ENCODE data around the gene C5orf34. TPM values are rescaled to one million over a fixed set of nuclear protein-coding genes. Genes with fewer than 3 reads are reported as not detected.

C5orf34 gene, protein sequence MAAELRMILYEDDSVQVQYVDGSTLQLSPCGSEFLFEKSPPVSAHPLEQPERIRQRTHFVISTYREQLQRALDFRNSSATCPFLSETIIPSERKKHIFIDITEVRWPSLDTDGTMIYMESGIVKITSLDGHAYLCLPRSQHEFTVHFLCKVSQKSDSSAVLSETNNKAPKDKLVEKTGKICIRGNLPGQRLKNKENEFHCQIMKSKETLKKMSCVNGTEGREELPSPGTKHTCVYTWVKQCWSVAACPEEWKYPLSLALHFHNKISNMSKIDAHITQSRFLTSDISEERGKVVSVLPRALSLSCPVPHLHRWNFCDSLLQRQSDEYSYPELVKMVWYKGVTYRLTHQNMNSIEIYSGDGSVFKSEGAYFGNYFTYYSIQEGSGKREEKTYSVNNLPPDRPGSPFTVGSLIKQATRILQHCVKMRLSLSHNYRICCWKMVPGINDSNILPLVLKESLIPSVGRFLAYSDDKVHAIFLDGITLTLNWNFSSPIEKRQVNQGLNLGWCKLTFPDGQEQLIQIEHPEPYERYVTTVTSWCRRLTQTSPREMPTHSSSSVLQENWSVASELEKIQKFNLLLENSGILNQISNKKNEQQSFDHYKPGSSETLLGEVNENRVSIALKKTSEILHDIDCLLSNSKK
- total RNA-seq (1.0 and 3.7 TPM in 2 replicates), polyA plus RNA-seq (5.2 and 9.7 TPM in 2 replicates)

DNA sequence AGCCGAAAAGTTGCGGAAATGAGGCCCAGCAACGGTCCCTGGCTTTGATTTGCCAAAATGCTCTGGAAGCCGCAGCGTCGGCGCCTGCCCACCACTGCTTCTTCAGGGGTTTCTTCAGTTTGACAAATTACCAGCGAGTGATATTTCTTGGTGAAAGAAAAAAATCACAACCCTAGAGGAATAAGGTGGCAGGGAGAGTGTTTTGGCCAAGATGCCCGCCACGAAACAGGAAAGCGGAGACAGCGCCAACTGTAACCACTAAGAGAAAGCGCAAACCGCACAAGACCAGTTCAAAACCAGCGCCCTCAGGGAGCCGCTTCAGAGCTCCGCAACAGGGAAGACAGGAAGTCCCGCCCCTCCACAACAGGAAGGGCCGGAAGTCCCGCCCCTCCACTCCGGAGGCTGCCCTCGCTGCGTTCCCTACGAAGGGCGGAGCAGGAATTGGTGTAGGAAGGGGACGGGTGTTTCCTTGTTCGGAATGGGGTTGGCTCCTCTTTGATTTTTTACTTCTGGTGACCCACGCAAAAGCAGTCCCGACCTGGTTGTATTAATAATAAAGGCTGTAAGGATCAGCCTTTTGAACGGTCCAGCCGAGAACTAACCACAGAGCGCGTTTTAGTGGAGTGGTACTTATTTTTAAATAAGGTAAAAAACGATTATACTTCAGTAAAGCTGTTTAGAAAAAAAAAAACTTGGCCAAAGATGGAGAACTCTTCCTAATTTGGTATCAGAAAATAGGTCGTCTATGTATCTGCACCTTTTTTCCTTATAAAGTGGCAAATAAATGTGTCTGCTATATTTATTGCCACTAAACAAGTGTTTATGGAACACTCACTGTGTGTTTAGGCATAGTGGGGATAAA is at the start of gene C5orf34:
Gene C5orf34 (minus strand): TSS at position 333 of the 862 bp plus-strand sequence. CDS start 5,809 bp downstream, outside the sequence.
- Histone ChIP-seq H3K36me3 (no peaks in the 10 kb centered on the region), H3K4me3 (peak within 1 kb of the TSS; percentile 59), H3K4me1 (ENCODE audit: low read depth) (peaks cover 7% of the 10 kb centered on the region), H3K27me3 (no peaks in the 10 kb centered on the region), H3K9me3 (ENCODE audit: low read depth) (no peaks in the 10 kb centered on the region), H3K27ac (peak within 1 kb of the TSS; percentile 87)
- peak; percentile 97 to 98 for DNase-seq (ENCODE audit: low read depth in 1 of 2, low spot score in 1 of 2)
- TF ChIP-seq, protein P1, sequence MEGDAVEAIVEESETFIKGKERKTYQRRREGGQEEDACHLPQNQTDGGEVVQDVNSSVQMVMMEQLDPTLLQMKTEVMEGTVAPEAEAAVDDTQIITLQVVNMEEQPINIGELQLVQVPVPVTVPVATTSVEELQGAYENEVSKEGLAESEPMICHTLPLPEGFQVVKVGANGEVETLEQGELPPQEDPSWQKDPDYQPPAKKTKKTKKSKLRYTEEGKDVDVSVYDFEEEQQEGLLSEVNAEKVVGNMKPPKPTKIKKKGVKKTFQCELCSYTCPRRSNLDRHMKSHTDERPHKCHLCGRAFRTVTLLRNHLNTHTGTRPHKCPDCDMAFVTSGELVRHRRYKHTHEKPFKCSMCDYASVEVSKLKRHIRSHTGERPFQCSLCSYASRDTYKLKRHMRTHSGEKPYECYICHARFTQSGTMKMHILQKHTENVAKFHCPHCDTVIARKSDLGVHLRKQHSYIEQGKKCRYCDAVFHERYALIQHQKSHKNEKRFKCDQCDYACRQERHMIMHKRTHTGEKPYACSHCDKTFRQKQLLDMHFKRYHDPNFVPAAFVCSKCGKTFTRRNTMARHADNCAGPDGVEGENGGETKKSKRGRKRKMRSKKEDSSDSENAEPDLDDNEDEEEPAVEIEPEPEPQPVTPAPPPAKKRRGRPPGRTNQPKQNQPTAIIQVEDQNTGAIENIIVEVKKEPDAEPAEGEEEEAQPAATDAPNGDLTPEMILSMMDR (IDR thresholded peaks at IDR 0.05; ENCODE audit: low read depth, low read length): peak; percentile 3

DNA sequence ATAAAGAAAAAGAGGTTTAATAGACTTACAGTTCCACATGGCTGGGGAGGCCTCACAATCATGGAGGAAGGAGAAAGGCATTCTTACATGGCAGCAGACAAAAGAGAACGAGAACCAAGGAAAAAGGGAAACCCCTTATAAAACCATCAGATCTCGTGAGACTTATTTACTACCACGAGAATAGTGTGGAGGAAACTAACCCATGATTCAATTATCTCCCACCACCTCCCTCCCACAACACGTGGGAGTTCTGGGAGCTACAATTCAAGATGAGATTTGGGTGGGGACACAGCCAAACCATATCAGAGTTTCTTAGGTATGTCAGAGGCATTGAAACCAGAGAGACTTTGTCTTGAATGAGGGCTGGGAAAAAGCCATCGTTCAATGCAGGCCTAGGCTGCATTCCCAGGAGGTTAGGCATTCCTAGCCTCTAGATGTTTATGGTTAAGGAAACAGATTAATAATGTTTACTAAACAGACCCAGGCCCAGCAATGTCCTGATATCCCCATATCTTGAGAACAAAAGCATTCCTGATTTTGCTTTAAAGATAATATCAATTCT is 49.4 kb upstream of the C5orf34 start:
- TF ChIP-seq, protein P1 (IDR thresholded peaks at IDR 0.05; ENCODE audit: low read depth, low read length): no peak
- Histone ChIP-seq H3K4me1 (ENCODE audit: low read depth) (peaks cover 9% of the 10 kb centered on the region), H3K36me3 (no peaks in the 10 kb centered on the region), H3K4me3 (no peak overlapping the region), H3K9me3 (ENCODE audit: low read depth) (no peaks in the 10 kb centered on the region), H3K27ac (no peak overlapping the region), H3K27me3 (no peaks in the 10 kb centered on the region)
- no peak for DNase-seq (ENCODE audit: low read depth in 1 of 2, low spot score in 1 of 2)

DNA sequence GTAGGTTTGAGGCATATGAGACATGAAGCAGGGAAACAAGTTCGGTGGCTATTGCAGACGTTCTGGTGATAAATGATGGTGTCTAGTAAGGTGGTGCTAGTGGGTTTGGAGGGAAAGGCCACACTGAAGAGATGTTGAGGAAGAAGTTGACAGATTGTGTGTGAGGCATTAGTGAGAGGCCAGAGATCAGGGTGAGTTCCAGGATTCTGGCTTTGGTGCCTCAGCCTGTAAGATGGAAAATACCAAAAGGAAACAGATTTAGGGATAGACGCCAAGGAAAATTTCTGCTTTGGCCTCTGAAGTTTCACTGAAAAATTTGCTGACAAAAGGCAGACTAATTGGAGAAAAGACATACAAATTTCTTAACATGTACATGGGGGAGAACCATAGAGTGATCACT is 48.4 kb upstream of the C5orf34 start:
- H3K4me3 ChIP-seq: no peak overlapping the region
- no peaks in the 10 kb centered on the region for H3K27me3 ChIP-seq
- no peaks in the 10 kb centered on the region for H3K36me3 ChIP-seq
- H3K4me1 ChIP-seq (ENCODE audit: low read depth): peaks cover 14% of the 10 kb centered on the region
- DNase-seq (ENCODE audit: low read depth in 1 of 2, low spot score in 1 of 2): no peak
- H3K9me3 ChIP-seq (ENCODE audit: low read depth): no peaks in the 10 kb centered on the region
- no peak overlapping the region for H3K27ac ChIP-seq
- TF ChIP-seq, protein P1 (IDR thresholded peaks at IDR 0.05; ENCODE audit: low read depth, low read length): no peak

DNA sequence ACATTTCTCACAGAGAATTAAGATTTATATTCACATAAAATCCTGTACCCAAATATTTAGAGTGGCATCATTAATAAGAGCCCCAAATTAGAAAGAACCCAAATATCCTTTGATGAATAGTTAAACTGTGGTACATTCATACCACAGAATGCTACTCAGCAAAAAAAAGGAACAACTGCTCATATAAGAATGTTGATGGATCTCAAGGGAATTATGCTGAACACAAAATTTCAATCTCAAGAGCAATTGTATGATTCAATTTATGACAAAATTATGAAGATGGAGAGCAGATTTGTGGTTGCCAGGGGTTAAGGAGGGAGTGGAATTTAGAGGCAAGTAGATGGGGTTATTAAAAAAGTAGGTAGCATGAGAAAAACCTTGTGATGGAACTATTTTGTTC is 46.4 kb upstream of the C5orf34 start:
- DNase-seq (ENCODE audit: low read depth in 1 of 2, low spot score in 1 of 2): no peak
- H3K27me3 ChIP-seq: no peaks in the 10 kb centered on the region
- TF ChIP-seq, protein P1 (IDR thresholded peaks at IDR 0.05; ENCODE audit: low read depth, low read length): no peak
- H3K4me1 ChIP-seq (ENCODE audit: low read depth): peaks cover 19% of the 10 kb centered on the region
- no peak overlapping the region for H3K27ac ChIP-seq
- no peak overlapping the region for H3K4me3 ChIP-seq
- no peaks in the 10 kb centered on the region for H3K36me3 ChIP-seq
- no peaks in the 10 kb centered on the region for H3K9me3 ChIP-seq (ENCODE audit: low read depth)

DNA sequence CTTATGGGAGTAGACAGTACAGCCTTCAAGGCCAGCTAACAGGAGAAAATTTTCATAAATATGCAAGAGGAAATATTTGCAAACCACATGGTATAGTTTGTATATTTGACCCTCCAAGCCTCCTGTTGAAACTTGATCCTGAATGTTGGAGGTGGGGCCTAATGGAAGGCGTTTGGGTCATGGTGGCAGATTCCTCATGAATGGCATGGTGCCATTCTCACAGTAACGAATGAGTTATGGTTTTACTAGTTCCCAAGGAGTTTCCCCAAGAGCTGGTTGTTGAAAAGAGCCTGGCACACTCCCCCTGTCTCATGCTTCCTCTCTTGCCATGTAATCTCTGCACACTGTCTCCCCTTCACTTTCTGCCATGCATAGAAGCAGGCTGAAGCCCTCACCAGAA is 45.2 kb upstream of the C5orf34 start:
- DNase-seq (ENCODE audit: low read depth in 1 of 2, low spot score in 1 of 2): peak in 1 of 2 donors; percentile 53
- Histone ChIP-seq H3K4me3 (no peak overlapping the region), H3K4me1 (ENCODE audit: low read depth) (peaks cover 23% of the 10 kb centered on the region), H3K36me3 (peaks cover 2% of the 10 kb centered on the region), H3K9me3 (ENCODE audit: low read depth) (no peaks in the 10 kb centered on the region), H3K27me3 (no peaks in the 10 kb centered on the region), H3K27ac (no peak overlapping the region)
- TF ChIP-seq, protein P1 (IDR thresholded peaks at IDR 0.05; ENCODE audit: low read depth, low read length): no peak
